ENCODE measurements around the gene AXDND1.
"Not testable (repeated sequence)": the region's sequence is repeated elsewhere in the genome, so short reads cannot be mapped to it uniquely, and the experiment has no call there.

Gene AXDND1

GRCh38 chr1:179365342-179366092, at the start of gene AXDND1:
TSS of gene AXDND1 (plus strand) at chr1:179365971. CDS start at chr1:179366510, 539 bp downstream.
- DNase-seq (ENCODE audit: low read depth), result peak; percentile 88

GRCh38 chr1:179318491-179318890, 47.3 kb upstream of the AXDND1 start:
- DNase-seq (ENCODE audit: low read depth), result no peak

DNA sequence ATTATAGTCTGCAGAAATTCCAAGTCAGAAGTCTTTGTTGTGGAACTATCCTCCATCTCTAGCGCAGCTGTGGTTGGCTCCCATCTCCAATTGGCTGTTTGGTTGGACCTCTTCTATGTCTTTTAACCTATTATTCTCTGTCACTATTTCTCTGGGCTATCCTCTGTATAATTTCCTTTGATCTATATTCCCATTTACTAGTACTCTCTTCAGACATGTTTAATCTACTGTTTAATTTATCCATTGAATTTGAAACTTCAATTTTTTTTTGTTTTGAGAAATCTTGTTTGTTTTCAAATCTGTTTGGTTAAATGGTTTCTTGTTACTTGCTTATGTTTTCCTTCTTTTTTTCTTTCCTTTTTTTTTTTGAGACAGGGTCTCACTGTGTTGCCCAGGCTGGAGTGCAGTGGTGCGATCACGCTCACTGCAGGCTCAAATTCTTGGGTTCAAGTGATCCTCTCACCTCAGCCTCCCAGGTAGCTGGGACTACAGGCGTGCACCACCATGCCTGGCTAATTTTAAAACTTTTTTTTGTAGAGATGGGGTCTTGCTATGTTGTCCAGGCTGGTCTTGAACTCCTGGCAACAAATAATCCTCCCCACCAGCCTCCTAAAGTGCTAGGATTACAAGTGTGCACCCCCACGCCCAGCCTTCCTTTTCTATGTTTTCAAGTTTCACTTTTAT, 44.1 kb upstream of the AXDND1 start:
- no peak for DNase-seq (ENCODE audit: low read depth)

- no peak for DNase-seq (ENCODE audit: low read depth)
These were observed 43.2 kb upstream of the AXDND1 start for GRCh38 chr1:179322557-179322956.

GRCh38 chr1:179323436-179323835, 42.3 kb upstream of the AXDND1 start:
- DNase-seq (ENCODE audit: low read depth), result no peak

- no peak for DNase-seq (ENCODE audit: low read depth)
These were observed 39.9 kb upstream of the AXDND1 start for GRCh38 chr1:179325836-179326235.

DNA sequence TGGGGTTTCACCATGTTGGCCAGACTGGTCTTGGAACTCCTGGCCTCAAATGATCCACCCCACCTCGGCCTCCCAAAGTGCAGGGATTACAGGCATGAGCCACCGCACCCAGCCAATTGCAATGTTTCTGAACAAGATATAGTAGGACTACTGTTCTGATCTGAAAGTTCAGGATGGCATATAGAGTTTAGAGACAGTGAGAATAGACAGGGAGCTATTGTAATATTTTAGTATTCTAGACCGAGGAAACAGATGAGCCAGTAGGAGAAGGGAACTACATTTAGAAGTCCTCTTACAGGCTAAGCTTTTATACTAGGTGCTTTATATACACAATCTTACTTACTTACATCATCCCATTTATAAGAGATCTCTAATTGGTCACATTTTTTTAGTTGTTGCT, 39.0 kb upstream of the AXDND1 start:
- no peak for DNase-seq (ENCODE audit: low read depth)

GRCh38 chr1:179327196-179327595, 38.6 kb upstream of the AXDND1 start:
- no peak for DNase-seq (ENCODE audit: low read depth)

DNA sequence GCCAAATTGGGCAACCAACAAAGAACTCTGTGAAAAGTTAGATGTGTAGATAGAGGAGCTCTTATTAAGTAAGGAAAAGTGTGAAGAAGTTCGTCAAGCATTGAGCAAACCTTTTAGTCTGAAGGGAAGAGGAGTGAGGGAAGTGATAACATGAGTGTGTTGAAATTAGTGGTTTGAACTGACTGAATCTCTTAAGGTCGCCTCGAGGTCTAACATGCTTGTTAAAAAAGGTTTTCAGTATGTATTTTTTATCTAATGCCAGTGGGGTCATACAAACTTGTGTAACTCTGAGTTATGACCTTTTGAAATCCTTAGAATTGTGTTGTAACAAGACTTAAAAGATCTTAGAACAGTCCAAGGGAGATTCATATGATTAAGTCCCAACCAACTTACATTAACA, 38.1 kb upstream of the AXDND1 start:
- DNase-seq (ENCODE audit: low read depth), result no peak

DNA sequence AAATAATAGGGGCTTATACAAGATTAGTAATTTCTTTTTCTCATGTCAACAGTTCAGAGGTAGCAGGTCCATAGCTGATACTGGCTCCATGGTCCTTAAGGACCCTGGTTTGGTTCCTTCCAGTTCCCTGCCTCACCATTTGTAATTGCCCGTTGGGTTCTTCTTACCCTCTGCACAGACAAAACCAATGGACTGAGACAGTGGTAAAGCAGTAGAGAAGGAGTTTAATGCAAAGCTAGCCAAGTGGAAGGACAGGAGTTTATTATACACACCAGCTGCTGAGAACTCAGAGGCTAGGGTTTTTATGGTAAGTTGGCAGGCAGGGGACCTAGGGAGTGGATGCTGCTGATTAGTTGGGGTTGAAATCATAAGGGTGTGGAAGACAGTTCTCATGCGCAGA, 35.9 kb upstream of the AXDND1 start:
- DNase-seq (ENCODE audit: low read depth), result no peak

GRCh38 chr1:179334440-179334839, 31.3 kb upstream of the AXDND1 start:
- DNase-seq (ENCODE audit: low read depth), result no peak

DNA sequence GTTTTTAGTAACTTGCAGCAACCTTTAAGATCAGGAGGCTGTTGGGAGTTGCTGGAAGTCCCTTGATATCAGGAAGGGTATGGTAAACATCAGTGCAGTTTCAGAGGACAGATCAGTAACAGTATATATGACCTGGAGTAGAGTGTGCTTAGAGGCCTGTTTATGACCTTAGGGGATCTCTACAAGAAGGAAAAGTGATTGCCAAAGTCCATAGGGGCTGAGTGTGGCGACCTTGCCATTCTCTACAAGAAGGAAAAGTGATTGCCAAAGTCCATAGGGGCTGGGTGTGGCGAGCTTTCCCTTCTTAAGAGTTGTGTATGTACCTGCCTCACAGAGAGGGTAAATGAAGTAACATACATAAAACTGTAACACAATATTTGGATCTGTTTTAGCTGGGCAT, 28.5 kb upstream of the AXDND1 start:
- DNase-seq (ENCODE audit: low read depth), result no peak

- DNase-seq (ENCODE audit: low read depth), result no peak
These were observed 27.7 kb upstream of the AXDND1 start for GRCh38 chr1:179337942-179338560.

- DNase-seq (ENCODE audit: low read depth), result no peak
These were observed 24.9 kb upstream of the AXDND1 start for GRCh38 chr1:179340918-179341317.

GRCh38 chr1:179341943-179342547, 23.7 kb upstream of the AXDND1 start:
- no peak for DNase-seq (ENCODE audit: low read depth)

DNA sequence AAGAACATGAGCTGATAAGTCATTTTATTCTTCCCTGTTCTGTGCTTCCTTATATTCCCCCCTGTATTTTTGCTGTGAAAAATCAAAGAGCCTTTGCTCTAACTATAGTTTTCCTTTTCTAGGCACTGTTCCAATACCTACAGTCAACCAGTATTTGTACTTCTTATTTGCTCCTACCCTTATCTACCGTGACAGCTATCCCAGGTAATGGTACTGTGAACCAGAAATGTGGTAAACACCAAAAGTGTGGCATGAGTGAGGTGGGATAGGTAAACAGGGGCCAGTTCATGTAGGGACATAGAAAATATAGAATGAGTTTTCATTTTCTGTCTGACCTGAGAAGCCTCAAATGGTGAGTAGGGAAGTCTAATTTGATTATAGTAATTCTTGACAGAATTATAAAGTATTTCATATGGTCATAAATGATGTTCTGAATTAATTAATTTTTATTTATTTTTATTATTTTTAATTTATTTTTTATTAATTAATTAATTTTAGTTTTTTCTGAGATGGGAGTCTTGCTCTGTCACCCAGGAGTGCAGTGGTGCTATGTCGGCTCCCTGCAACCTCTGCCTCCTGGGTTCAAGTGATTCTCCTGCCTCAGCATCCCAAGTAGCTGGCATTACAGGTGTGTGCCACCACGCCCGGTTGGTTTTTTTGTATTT, 22.9 kb upstream of the AXDND1 start:
- DNase-seq (ENCODE audit: low read depth), result no peak

DNA sequence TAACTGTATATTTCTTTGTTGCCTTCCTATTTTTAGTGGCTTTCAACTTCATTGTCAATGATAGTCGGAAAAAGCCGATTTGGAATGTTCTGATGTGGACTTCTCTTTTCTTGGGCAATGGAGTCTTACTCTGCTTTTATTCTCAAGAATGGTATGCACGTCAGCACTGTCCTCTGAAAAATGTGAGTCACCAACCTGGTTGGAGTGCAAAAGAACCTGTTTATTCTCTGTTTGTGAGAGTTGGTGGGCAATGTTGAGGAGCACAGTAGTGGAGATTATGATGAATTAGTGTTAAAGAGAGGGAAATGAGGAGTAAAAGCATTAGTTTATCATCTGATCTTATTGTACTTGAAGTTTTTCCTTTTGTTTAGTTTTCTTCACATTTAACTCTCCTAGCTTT, 14.5 kb upstream of the AXDND1 start:
- DNase-seq (ENCODE audit: low read depth), result no peak

GRCh38 chr1:179352236-179352635, 13.5 kb upstream of the AXDND1 start:
- DNase-seq (ENCODE audit: low read depth), result no peak

DNA sequence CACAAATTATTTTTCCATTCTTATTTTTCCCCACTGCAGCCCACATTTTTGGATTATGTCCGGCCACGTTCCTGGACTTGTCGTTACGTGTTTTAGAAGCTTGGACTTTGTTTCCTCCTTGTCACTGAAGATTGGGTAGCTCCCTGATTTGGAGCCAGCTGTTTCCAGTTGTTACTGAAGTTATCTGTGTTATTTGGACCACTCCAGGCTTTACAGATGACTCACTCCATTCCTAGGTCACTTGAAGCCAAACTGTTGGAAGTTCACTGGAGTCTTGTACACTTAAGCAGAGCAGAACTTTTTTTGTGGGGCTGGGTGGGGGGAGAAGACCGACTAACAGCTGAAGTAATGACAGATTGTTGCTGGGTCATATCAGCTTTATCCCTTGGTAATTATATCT, 12.2 kb upstream of the AXDND1 start:
- peak; percentile 38 for DNase-seq (ENCODE audit: low read depth)

- not testable (repeated sequence) for DNase-seq (ENCODE audit: low read depth)
These were observed 4.1 kb upstream of the AXDND1 start for GRCh38 chr1:179361631-179362030.

GRCh38 chr1:179366093-179366800, 476 bp downstream of the AXDND1 start:
- DNase-seq (ENCODE audit: low read depth), result peak; percentile 39
